ENCODE measurements around the gene GOLGA6L10. TPM values are rescaled to one million over a fixed set of nuclear protein-coding genes. Genes with fewer than 3 reads are reported as not detected.

Gene GOLGA6L10
- polyA plus RNA-seq, 1 of the 3 experiments (the other 2 are of a cell fraction) = 0.10 TPM

- TF ChIP-seq SMC3 (IDR thresholded peaks at IDR 0.05; ENCODE audit: low read depth, low read length) = no peak
- no peak for TF ChIP-seq NFIC (IDR thresholded peaks at IDR 0.05; ENCODE audit: borderline replicate concordance)
- no peak for TF ChIP-seq TAF1 (IDR thresholded peaks at IDR 0.05; ENCODE audit: borderline replicate concordance, low read depth, low read length)
- TF ChIP-seq NRF1 (IDR thresholded peaks at IDR 0.05; ENCODE audit: low read depth, low read length) = no peak
- TF ChIP-seq, protein P1, sequence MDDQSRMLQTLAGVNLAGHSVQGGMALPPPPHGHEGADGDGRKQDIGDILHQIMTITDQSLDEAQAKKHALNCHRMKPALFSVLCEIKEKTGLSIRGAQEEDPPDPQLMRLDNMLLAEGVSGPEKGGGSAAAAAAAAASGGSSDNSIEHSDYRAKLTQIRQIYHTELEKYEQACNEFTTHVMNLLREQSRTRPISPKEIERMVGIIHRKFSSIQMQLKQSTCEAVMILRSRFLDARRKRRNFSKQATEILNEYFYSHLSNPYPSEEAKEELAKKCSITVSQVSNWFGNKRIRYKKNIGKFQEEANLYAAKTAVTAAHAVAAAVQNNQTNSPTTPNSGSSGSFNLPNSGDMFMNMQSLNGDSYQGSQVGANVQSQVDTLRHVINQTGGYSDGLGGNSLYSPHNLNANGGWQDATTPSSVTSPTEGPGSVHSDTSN (IDR thresholded peaks at IDR 0.05) = no peak
- TF ChIP-seq USF2 (IDR thresholded peaks at IDR 0.05; ENCODE audit: borderline replicate concordance, low read depth, low read length) = no peak
- no peak for TF ChIP-seq GATA2 (CRISPR knock-in tag; IDR thresholded peaks at IDR 0.05)
- TF ChIP-seq TCF12 (IDR thresholded peaks at IDR 0.05) = no peak
- TF ChIP-seq MEF2A (IDR thresholded peaks at IDR 0.05; ENCODE audit: borderline replicate concordance, low read depth) = no peak
- no peak for TF ChIP-seq SIN3A (IDR thresholded peaks at IDR 0.05; ENCODE audit: borderline replicate concordance, low read depth, low read length)
- no peak for TF ChIP-seq EP300 (IDR thresholded peaks at IDR 0.05; ENCODE audit: borderline replicate concordance in 1 of 2, low read depth in 1 of 2, low read length in 1 of 2)
- TF ChIP-seq, protein P2, sequence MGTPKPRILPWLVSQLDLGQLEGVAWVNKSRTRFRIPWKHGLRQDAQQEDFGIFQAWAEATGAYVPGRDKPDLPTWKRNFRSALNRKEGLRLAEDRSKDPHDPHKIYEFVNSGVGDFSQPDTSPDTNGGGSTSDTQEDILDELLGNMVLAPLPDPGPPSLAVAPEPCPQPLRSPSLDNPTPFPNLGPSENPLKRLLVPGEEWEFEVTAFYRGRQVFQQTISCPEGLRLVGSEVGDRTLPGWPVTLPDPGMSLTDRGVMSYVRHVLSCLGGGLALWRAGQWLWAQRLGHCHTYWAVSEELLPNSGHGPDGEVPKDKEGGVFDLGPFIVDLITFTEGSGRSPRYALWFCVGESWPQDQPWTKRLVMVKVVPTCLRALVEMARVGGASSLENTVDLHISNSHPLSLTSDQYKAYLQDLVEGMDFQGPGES (IDR thresholded peaks at IDR 0.05; ENCODE audit: low read depth, low read length) = no peak
- Histone ChIP-seq H3K9ac (no peak overlapping the region), H3K27ac (ENCODE audit: low read depth in 2 of 2, low read length in 1 of 2) (no peak overlapping the region), H3K9me3 (no peaks in the 10 kb centered on the region), H3K4me2 (no peak overlapping the region), H3K4me3 (ENCODE audit: low read depth in 2 of 2, low read length in 1 of 2) (no peak overlapping the region), H3K4me1 (ENCODE audit: control insufficient read depth in 1 of 2, insufficient read depth in 2 of 2, low read depth in 1 of 2, low read length in 1 of 2) (peaks cover 0 to 7% of the 10 kb centered on the region in 2 experiments; a peak in 1 of 4 replicates), H3K36me3 (replicated peaks in 1 of 2; ENCODE audit: control insufficient read depth in 1 of 2, insufficient read depth in 2 of 2, low read length in 1 of 2) (no peaks in the 10 kb centered on the region), H3K79me2 (ENCODE audit: insufficient read depth) (no peaks in the 10 kb centered on the region), H2AFZ (ENCODE audit: low read depth) (no peak overlapping the region), H3K27me3 (ENCODE audit: insufficient read depth) (no peaks in the 10 kb centered on the region; the same call in 1 of the 2 replicates), H4K20me1 (ENCODE audit: insufficient read depth) (no peaks in the 10 kb centered on the region), H3F3A (replicated peaks; ENCODE audit: insufficient read depth) (no peaks in the 10 kb centered on the region), H3K9me2 (no peaks in the 10 kb centered on the region)
- POLR2A ChIA-PET = no interaction called here
- DNase-seq = no peak
- 51% methylated on average over 2 of the region's 2 CpGs for WGBS (ENCODE audit: low lambda C conversion rate)
- CTCF ChIA-PET = no interaction called here
These were observed 39.5 kb downstream of the GOLGA6L10 start for GRCh38 chr15:82309802-82310201.

- no peaks in the 10 kb centered on the region for H3K9me2 ChIP-seq
- no peak overlapping the region for H3K27ac ChIP-seq (ENCODE audit: low read depth in 2 of 2, low read length in 1 of 2)
- H3F3A ChIP-seq (replicated peaks; ENCODE audit: insufficient read depth) = no peaks in the 10 kb centered on the region
- ChIA-PET CTCF (no interaction called here), POLR2A (no interaction called here)
- H3K9me3 ChIP-seq = no peaks in the 10 kb centered on the region
- no peak overlapping the region for H3K9ac ChIP-seq
- no peak overlapping the region for H3K4me2 ChIP-seq
- H3K4me1 ChIP-seq (ENCODE audit: control insufficient read depth in 1 of 2, insufficient read depth in 2 of 2, low read depth in 1 of 2, low read length in 1 of 2) = peaks cover 0 to 10% of the 10 kb centered on the region in 2 experiments; a peak in 1 of 4 replicates
- H4K20me1 ChIP-seq (ENCODE audit: insufficient read depth) = no peaks in the 10 kb centered on the region
- DNase-seq = no peak
- WGBS (ENCODE audit: low lambda C conversion rate) = 85% methylated on average over 8 of the region's 8 CpGs
- H2AFZ ChIP-seq (ENCODE audit: low read depth) = no peak overlapping the region
- no peaks in the 10 kb centered on the region; the same call in 1 of the 2 replicates for H3K27me3 ChIP-seq (ENCODE audit: insufficient read depth)
- TF ChIP-seq, protein P1 (IDR thresholded peaks at IDR 0.05) = no peak
- TF ChIP-seq CHD2 (IDR thresholded peaks at IDR 0.05; ENCODE audit: low read length, partially characterized antibody) (no peak), GATA2 (CRISPR knock-in tag; IDR thresholded peaks at IDR 0.05) (no peak), SMC3 (IDR thresholded peaks at IDR 0.05; ENCODE audit: low read depth, low read length) (no peak), MAX (IDR thresholded peaks at IDR 0.05; ENCODE audit: low read depth) (no peak), FOXM1 (IDR thresholded peaks at IDR 0.05; ENCODE audit: low read depth) (no peak), RCOR1 (IDR thresholded peaks at IDR 0.05; ENCODE audit: low read length) (no peak), TAF1 (IDR thresholded peaks at IDR 0.05; ENCODE audit: borderline replicate concordance, low read depth, low read length) (no peak), EP300 (IDR thresholded peaks at IDR 0.05; ENCODE audit: borderline replicate concordance in 1 of 2, low read depth in 1 of 2, low read length in 1 of 2) (no peak), ELF1 (IDR thresholded peaks at IDR 0.05) (no peak), USF2 (IDR thresholded peaks at IDR 0.05; ENCODE audit: borderline replicate concordance, low read depth, low read length) (no peak), MXI1 (IDR thresholded peaks at IDR 0.05; ENCODE audit: low read depth, low read length) (no peak), TCF12 (IDR thresholded peaks at IDR 0.05) (no peak)
- H3K79me2 ChIP-seq (ENCODE audit: insufficient read depth) = no peaks in the 10 kb centered on the region
- no peak overlapping the region for H3K4me3 ChIP-seq (ENCODE audit: low read depth in 2 of 2, low read length in 1 of 2)
- H3K36me3 ChIP-seq (replicated peaks in 1 of 2; ENCODE audit: control insufficient read depth in 1 of 2, insufficient read depth in 2 of 2, low read length in 1 of 2) = no peaks in the 10 kb centered on the region
These were observed 41.6 kb downstream of the GOLGA6L10 start for GRCh38 chr15:82307714-82308081.

All from SK-N-SH (cell line).